AML-193 (cell line): Measurements from ENCODE around the gene SF3B6.
A peak's percentile ranks its signal among the peaks of the same experiment; 100 is the strongest.
"Not testable (repeated sequence)": the region's sequence is repeated elsewhere in the genome, so short reads cannot be mapped to it uniquely, and the experiment has no call there.

Experiments
- DNase-seq, 2 experiments: peaks; one replicate each; lab custom pipeline; 2025; lab: John Stamatoyannopoulos, UW

Gene SF3B6

DNA sequence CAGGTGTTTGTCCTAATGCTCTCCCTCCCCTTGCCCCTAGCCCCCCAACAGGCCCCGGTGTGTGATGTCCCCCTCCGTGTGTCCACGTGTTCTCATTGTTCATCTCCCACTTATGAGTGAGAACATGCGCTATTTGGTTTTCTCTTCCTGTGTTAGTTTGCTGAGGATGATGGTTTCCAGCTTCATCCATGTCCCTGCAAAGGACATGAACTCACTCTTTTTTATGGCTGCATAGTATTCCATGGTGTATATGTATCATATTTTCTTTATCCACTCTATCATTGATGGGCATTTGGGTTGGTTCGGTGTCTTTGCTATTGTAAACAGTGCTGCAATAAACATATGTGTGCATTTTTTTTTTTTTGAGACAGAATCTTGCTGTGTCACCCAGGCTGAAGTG is 17.1 kb upstream of the SF3B6 start:
- DNase-seq, result not testable (repeated sequence)

DNA sequence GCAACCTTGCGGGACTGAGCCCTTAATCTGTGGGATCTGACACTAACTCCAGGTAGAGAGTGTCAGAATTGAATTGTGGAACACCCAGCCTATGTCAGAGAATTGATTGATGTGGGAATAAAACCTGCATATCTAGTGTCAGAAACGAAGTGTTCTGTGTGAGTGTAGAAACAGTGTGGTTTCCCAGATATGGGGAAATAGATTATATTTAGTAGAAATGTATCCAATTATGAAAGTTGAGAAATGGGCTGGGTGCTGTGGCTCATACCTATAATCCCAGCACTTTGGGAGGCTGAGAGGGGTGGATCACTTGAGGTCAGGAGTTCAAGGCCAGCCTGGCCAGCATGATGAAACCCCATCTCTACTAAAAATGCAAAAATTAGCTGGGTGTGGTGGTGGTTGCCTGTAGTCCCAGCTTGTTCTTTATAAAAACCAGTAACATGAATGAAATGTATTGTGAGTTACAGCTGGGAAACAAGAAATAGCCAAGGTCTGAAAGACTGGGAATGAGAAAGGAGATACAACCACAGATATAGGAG is 12.8 kb upstream of the SF3B6 start:
- DNase-seq, result no peak

GRCh38 chr2:24087032-24087431 is 10.9 kb upstream of the SF3B6 start:
- no peak for DNase-seq

DNA sequence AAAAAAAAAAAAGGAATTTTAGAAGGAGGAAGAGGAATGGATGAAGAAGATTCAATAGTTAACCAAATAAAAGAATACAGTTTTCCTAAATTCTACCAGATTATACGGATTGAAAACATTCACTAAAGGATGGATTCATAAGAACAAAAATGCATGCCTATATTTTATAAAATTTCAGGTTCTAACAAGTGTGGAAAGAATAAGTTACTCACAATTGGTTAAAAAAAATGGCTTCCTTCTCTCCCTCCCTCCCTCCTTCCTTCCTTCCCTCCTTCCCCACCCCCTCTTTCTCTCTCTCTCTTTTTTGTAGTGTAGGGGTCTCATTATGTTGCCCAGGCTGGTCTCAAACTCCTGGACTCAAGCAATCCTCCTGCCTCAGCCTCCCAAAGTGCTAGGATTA is 10.1 kb upstream of the SF3B6 start:
- no peak for DNase-seq

DNA sequence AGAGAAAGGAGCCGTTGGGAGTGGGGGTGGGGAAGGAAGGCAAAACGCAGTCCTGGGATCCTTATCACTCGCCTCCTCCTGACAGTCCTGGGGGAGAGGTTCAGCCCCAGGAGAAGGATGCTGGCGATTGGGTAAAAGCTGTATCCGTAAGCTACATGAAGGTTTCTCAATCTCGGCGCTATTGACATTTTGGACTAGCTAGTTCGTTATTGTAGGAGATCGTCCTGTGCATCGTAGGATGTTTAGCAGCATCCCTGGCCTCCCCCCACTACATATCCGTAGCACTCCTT is 9.0 kb upstream of the SF3B6 start:
- DNase-seq, result no peak

GRCh38 chr2:24084386-24085199 is 8.5 kb upstream of the SF3B6 start, which contains the start of gene TP53I3:
TP53I3 (minus strand) TSS chr2:24084834; CDS start chr2:24084326, 508 bp downstream.
- peak; percentile 76 to 84 for DNase-seq

DNA sequence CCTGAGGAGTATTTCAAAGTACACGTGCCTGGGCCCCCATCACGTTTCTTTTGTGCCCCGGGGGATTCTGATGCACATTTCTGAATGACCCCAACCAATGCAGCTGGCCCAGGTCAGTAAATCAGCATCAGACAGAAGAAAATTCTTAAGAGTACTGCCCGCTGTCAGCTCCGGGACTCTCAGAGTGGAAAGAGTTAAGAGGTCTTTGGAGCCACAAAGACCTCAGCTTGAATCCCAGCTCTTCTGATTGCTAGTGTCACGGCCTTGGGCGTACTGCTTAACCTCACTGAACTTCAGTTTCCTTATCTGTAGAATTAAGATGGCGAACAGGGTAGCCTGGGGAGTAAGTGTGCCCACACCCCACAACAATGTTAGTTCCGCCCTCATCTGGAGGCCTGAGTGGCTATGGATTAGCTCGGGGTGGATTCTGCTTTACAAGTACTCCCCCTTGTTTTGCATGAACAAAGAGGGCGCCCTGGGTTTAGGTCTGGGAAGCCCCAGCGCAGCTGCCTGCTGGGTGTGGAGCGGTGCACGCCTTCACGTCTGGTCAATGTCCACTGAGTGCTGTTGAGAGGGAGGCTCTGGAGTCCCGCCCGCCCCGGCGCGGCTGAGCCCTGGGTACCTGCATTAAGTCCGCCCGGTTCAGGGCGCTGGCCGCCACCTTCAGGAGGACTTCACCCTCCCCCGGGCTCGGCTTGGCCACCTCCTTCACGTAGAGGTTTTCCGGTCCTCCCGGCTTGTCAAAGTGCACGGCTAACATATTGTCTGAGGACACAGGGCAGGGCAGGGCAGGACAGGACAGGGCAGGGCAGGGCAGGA is 7.7 kb upstream of the SF3B6 start:
- DNase-seq, result peak; percentile 84 to 88

DNA sequence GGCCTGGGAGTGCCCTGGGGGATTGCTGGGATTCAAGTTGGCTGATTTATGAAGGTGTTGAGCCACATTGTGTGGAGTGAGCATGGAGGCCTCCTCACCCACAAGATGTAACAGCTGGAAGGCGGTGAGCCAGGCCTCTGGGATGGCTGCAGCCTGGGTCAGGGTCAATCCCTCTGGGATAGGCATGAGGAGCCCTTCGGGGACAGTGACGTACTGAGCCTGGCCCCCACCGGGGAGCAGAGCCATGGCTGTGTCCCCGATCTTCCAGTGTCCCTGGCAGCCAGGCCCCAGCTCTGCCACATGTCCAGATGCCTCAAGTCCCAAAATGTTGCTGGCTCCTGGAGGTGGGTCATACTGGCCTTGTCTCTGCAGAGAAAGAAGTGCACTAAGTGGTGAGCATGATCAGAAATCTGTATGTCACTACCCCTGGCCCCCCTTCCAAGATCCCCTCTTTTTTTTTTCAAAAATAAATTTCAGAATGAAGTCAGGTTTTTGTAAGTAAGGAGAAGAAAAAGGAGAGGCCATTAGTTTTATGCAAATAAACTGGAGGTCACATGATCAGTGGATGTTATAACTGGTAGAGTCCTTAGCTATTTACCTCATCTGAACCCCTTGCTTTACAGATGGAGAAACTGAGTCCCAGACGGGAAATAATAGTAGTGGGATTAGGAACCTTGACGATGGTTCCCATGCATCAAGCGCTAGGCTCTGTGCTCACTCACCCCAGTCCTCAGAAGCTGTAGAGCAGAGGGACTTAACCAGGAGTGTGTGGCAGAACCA is 6.9 kb upstream of the SF3B6 start:
- DNase-seq, result no peak

DNA sequence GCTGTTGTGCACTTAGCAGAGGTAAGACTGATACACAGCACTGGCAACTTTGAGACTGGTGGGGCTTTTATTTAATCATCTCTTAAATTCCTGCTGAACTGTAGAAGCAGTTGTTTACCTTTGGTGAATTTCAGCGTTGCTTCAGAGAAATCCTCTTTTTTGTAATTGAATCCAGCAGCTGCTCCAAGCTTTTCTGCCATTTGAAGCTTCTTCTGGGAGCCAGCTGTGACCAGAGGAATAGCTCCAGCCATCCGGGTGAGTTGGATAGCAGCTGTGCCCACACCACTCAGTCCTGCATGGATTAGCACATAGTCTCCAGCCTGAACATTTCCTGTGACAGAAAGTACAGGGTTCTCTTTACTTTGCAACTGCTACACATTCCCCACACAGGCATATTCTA is 4.6 kb upstream of the SF3B6 start:
- DNase-seq, result no peak

DNA sequence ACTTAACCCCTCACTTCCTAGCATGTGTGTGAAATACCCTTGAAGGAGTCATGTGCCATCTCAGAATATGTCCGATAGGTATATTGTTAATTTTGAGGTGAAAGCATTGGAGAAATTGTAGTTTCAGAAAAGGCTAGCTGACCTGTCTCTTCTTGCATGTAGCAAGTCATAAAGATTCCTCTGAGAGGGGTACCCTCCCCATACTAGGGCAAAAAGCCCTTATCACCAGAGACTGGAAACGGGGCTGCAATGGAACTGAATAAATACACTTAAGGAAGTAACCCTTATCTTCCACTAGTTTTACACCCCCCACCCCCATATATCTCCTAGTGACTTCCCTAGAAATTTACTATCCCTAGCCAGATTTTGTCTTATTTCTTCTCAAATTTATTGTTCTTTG is 1.8 kb upstream of the SF3B6 start:
- DNase-seq, result no peak

GRCh38 chr2:24077535-24077877 is 1.4 kb upstream of the SF3B6 start:
- DNase-seq, result no peak

GRCh38 chr2:24076849-24077534 is 866 bp upstream of the SF3B6 start:
- DNase-seq, result peak; percentile 42 to 46

GRCh38 chr2:24075259-24075658 is 867 bp downstream of the SF3B6 start:
- DNase-seq, result no peak

DNA sequence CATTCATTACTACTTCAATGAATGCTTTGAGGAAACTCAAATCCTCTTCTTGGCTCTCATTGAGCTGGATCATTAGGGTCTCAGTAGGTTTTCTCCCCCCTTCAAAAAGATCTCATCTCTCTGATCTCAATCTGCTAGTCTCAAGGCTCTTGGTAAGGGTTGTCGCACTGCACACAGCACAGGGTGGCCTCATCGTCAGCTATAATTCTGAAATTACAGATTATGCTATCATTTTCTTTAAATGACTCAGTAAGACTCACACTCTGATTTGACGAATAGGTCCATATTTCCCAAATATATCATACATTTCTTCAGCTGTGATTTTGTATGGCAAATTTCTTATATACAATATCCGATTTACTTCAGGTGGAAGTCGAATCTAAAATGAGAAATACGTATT is 2.3 kb downstream of the SF3B6 start:
- no peak for DNase-seq

GRCh38 chr2:24072259-24072658 is 3.9 kb downstream of the SF3B6 start:
- no peak for DNase-seq

DNA sequence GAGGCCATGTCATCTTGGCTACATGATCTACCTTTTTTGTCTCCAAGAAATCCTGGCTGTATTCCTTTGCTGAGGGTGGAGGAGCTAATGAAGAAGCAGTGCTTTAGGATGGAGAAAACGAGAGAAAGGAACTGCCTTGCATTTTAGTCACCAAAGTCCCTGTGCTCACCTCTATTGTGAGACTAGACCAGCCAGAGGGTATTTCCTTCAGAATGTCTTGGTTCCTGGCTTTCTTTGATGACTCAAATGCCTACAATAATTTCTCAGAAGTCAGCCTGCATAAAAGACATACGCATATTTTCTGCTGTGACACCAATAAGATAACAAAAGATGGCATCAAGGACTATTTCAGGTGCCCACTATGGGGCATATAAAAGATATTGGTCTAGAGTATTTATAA is 10.8 kb downstream of the SF3B6 start:
- DNase-seq, result no peak

- peak in 1 of 2 experiments; percentile 7 for DNase-seq
Observed at GRCh38 chr2:24058564-24059271, 17.4 kb downstream of the SF3B6 start.

DNA sequence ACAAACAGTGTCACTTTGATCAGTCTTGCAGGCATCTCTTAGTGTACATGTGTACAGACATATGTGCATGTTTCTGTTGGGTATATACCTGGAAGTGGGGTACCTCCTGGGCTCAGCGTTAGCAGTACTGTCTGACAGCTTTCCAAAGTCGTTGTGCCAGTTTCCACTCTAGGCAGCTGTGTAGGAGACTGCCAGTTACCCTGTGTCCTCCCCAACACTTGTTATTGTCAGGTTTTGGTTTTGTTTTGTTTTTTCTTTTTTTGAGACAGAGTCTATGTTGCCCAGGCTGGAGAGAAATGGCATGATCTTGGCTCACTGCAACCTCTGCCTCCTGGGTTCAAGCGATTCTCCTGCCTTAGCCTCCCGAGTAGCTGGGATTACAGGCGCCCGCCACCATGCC is 20.4 kb downstream of the SF3B6 start:
- no peak for DNase-seq

DNA sequence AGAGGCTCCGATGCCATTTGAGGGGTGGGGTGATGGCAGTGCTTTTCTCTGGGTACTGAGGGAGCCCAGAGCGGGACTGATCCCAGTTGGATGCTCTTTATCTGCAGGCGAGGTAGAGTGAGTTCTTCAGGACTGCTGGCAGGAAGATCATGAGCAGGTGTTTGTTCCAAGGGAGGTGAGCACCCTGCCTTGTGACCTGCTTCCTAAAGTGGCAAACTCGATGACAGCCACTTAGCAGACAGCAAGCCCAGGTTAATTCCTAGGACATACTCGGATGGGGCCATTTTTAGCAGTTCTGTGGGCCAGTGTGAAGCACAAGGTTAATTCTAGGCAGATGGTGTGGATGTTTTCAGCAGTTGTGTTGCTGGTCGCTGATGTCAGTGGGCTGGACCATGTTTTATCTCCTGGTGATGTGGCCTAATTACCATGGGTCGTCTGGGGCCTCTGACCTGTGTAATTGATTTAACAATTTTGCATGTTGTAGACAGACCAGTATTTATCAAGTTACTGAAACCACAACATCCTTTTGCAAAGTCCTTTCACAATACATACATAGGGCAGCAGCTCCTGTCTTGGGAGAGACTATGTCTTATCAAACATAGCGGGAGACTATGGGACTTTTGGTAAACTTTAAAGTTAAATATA is 21.6 kb downstream of the SF3B6 start:
- no peak for DNase-seq

- no peak for DNase-seq
Observed at GRCh38 chr2:24052951-24053350, 23.2 kb downstream of the SF3B6 start.

GRCh38 chr2:24051833-24052232 is 24.3 kb downstream of the SF3B6 start:
- DNase-seq, result no peak
